GM19043 (cell line): ENCODE results near the gene CCDC28B.

Experiments used
- ATAC-seq: cut with Tn5 transposase; IDR thresholded peaks from one replicate; pipeline ENCODE4 v1.9.1; 2021; ENCODE audit warnings: low read depth; ENCODE audit not compliant: unreplicated experiment

Gene CCDC28B

GRCh38 chr1:32249831-32250525 lies 49.6 kb downstream of the CCDC28B start:
- peak; percentile 46 for ATAC-seq

GRCh38 chr1:32250893-32251716 lies 50.7 kb downstream of the CCDC28B start, which contains the start of gene LCK:
LCK (plus strand) TSS chr1:32251265; CDS start chr1:32274330, 23,065 bp downstream.
- ATAC-seq = no peak
